GM13976 (cell line): Measurements from ENCODE around the gene BOLA3.
A peak's percentile ranks its signal among the peaks of the same experiment; 100 is the strongest.
"Not testable (repeated sequence)": the region's sequence is repeated elsewhere in the genome, so short reads cannot be mapped to it uniquely, and the experiment has no call there.

ENCODE experiments used
- DNase-seq: peaks from one replicate; pipeline ENCODE4 v3.0.0; 2012; ENCODE audit warnings: low spot score
- in situ Hi-C: fragments of 300-500 bp; cut with MboI; formaldehyde crosslinking; loops from one replicate; pipeline ENCODE4 v1.12.0; 2022; ENCODE audit warnings: low sequenced_read_pairs, mixed read lengths, inconsistent platforms; ENCODE audit not compliant: unreplicated experiment
- TF ChIP-seq, protein P1 (sequence below): IDR thresholded peaks from 2 replicates; pipeline ENCODE4 v1.5.1; 2012; ENCODE audit warnings: borderline replicate concordance, mild to moderate bottlenecking; ENCODE audit not compliant: insufficient read depth; ENCODE audit errors: extremely low read depth, missing control alignments, control extremely low read depth

Gene BOLA3

DNA sequence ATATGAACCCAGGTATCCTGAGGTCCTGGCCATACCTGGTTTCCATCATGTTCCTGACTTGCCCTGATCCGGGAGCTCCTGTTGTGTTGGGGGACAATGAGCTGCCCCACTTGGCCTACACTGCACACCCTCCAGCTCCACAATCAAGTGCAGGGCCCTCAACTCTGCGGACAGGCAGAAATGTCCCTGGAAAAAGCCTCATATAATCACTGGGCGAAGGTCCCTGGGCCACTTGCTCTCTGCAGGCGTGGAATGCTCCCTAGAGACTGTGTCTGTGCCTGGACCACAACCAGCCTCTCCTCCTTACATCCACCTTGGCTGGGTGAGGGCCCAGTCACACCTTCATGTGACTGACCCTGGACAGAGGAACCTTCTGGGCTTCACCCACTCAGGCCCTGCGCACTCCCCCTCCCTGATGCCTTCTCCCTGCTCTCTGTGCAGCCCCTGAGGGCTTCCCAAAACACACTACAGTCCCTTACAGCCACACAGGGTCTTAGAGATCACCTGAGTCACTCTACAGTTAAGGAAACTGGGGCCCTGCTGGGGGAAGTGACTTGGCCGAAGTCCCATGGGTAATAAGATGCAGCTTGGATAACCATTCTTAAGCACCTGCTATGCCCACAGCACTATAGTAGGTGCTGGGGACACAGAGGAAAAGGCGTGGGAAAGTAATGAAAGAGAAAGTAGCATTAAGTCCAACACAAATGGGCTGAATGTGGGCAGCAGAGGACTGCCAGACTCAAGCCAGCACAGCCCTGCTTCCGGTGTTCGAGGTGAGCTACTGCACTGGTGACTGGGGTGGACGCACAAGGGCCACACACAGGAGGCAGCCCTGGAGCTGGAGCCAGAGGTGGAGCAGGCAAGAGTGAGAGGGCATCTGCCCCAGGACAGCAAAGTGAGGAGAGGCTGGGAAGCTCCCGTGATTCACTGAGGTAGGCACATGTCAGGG, 9.8 kb downstream of the BOLA3 start:
- in situ Hi-C loops: no loop called here
- TF ChIP-seq, protein P1, sequence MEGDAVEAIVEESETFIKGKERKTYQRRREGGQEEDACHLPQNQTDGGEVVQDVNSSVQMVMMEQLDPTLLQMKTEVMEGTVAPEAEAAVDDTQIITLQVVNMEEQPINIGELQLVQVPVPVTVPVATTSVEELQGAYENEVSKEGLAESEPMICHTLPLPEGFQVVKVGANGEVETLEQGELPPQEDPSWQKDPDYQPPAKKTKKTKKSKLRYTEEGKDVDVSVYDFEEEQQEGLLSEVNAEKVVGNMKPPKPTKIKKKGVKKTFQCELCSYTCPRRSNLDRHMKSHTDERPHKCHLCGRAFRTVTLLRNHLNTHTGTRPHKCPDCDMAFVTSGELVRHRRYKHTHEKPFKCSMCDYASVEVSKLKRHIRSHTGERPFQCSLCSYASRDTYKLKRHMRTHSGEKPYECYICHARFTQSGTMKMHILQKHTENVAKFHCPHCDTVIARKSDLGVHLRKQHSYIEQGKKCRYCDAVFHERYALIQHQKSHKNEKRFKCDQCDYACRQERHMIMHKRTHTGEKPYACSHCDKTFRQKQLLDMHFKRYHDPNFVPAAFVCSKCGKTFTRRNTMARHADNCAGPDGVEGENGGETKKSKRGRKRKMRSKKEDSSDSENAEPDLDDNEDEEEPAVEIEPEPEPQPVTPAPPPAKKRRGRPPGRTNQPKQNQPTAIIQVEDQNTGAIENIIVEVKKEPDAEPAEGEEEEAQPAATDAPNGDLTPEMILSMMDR: no peak

DNA sequence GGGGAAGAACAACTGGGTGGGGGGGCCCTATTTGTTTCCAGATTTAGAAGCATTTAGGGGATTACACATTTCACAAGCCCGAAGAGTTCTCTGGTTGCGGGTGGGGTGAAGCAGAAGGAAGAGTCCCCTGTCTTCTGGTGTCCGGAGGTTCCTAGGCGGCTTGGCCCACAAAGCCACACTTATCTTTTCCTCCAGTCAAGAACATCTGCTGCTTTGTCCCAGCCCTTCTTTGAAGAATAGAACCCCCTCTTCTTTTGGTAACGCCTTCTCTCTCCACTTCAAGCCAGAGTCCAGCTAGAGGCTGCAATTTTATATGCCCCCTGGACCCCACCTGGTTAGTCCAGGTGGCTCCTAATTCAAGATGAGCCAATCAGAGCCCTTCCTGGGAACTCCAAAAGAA, 15.8 kb downstream of the BOLA3 start:
- TF ChIP-seq, protein P1: no peak
- in situ Hi-C loops: no loop called here
- DNase-seq: no peak

More for the DNA sequence above, 9.8 kb downstream of the BOLA3 start:
- no peak for DNase-seq

DNA sequence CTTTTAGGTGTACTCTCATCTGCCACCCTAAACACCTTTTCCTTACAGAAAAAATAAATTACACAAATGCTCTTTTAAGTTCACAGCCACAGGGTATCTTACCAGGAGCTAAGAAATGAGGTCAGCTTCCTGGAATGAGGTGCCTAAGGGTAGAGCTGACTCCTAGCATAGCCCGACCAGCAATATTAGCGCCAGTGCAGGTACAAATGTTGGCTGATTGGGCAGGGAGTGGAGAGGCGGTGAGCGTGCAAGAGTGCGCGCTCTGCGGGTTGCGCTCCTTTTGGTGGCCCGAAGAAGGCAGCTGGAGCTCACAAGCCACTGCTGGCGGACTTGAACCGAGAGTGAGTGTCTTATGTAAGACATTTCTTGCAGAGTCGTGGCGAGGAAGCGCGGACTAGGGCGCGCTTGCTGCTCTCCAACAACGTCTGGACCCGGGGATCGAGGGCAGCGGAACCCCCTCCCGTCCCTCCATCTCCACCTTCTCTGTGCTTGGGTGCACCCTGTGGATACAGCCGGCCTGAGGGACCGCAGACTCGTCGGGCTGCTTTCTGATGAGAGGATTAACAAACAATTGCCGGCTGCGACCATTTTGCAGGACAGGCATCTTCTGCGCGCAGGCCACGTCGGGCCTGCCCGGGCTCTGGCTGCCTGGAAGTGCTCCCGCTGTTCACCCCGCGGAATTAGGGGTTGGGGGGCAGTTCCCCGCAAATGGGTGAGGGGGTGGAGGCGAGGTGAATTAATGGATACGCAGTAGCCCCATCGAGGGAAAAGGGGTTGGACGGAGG, 17.3 kb downstream of the BOLA3 start:
- in situ Hi-C loops: no loop called here
- TF ChIP-seq, protein P1: no peak
- DNase-seq: no peak

DNA sequence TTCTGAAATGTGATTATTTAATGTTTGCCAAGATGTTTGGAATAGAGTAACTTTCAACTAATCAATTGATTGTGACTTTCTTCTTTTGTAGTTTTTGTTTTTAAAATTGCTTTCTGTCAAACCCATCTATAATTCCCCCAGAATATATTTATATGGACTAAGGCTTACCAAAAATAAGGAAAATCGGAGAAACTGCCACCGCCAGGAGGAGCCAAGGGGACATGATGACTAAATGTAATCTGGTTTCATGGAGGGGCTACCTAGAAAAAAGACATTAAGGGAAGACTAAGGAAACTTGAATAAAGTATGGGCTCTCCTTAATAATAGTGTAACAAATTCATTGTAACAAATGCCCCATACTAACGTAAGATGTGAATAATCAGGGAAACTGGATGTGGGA, 19.5 kb downstream of the BOLA3 start:
- in situ Hi-C loops: no loop called here
- TF ChIP-seq, protein P1: no peak

DNA sequence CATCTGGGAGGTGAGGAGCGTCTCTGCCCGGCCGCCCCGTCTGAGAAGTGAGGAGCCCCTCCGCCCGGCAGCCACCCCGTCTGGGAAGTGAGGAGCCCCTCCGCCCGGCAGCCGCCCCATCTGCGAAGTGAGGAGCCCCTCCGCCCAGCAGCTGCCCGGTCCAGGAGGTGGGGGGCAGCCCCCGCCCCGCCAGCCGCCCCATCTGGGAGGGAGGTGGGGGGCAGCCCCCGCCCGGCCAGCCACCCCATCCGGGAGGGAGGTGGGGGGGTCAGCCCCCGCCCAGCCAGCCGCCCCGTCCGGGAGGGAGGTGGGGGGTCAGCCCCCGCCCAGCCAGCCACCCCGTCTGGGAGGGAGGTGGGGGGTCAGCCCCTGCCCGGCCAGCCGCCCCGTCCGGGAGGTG, 23.8 kb downstream of the BOLA3 start:
- DNase-seq, in situ Hi-C loops: not testable (repeated sequence)

More for the DNA sequence above, 19.5 kb downstream of the BOLA3 start:
- no peak for DNase-seq

DNA sequence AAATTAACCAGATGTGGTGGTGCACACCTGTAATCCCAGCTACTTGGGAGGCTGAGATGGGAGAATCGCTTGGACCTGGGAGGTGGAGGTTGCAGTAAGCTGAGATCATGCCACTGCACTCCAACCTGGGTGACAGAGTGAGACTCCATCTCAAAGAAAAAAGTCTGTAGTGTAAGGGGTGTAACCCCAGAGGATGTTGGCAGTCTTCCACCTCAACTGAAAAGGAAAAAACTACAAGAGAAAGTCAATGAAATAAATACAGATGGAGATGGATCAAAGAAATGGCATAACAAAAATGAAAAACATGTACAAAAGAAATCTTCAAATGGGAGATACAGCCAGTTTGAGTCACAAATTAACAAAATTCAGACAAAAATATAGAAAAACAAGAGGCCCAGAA, 25.9 kb downstream of the BOLA3 start:
- in situ Hi-C loops, DNase-seq: not testable (repeated sequence)

DNA sequence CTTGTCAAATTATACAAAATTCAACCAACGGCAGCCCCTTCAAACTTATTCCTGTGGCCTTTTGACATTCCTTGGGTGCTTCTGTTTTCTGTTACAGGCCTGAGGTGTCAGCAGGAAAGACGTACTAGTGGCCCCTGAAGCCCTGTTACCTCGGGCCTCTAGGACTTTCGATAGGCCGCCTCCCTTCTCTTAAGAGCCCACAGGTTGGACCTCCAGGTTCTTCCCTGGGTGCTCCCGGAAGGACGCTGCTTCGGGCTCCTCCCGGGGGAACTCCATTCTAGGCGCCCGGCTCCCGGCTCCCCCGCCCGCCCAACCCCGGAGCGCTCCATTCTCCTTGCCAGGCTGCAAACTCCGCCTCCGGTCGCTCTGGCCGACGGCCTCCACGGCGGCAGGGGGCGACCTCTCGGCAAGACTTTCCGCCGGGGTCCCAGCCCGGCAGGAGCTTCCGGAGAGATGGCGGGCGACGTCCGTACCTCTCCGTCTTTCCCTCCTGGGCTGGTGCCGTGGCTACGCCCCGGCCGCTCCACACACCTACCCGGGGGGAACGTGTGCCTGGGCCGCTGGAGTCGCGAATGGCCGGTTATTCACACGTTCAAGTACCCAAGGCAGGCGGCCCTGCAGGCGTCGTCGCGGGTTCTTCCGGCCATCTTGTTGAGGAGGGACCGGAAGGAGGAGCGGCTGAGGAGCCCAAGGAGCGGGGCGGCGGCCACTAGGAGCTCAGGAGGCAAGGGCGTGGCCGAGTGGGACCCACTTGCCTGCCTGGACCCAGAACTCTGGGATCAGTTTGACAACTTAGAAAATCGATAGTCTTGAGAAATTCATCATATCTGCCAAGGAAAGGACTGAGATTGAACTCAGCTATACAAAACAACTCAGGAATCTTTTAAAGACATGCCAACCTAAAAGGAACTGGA, 27.5 kb downstream of the BOLA3 start:
- TF ChIP-seq, protein P1: peak; percentile 82
- peak; percentile 95 for DNase-seq
- in situ Hi-C loops: no loop called here
